ENCODE results near the gene NTNG1. TPM values are rescaled to one million over a fixed set of nuclear protein-coding genes. Genes with fewer than 3 reads are reported as not detected.

The NTNG1 gene
- total RNA-seq, 1 donor from 2014 or later, result 5.7 TPM

DNA sequence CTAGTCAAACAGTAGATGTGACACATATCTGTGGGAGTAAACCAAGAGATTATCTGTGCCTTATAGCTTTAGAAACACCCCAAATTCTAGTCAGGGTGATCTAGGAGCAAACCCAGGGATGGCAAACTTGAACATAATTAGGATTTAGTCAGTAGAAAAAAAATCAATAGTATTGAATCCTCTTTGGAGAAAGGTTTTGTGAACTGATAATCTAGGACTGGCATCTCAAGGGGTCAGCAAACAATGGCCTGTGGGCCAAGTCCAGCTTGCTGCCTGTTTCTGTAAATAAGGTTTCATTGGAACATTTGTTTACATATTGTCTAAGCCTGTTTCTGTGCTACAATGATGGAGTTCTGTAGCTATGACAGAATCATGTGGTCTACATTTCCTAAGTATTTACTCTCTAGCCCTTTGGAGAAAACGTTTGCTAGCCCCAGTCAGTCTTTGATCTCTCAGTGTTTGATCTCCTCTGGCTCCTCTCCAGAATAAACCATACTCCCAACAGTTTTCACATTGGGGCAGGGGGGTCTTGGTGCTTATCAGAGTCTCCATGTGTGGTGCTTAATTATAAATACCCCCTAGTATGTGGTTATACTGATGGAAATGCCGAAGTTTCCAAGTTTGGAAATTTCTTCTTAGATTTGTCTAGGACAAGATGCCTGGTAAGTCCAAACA lies 385.8 kb downstream of the NTNG1 start:
- Mint-ChIP-seq H3K27me3 (no peaks in the 10 kb centered on the region), H3K4me1 (peaks cover 4% of the 10 kb centered on the region), H3K27ac (no peak overlapping the region), H3K9me3 (no peaks in the 10 kb centered on the region), H3K36me3 (ENCODE audit: low read depth) (no peaks in the 10 kb centered on the region), H3K4me3 (no peak overlapping the region)
- ATAC-seq (ENCODE audit: low read depth) (no peak), DNase-seq (no peak)
- intact Hi-C loops (cut with micrococcal nuclease), result no loop called here
- CTCF ChIA-PET, result interaction anchor here (0.5 to 6.5 kb wide), 6 partner anchors 11 to 1558 kb away, joined by 3 to 147 read pairs (median 4); no protein-coding TSS in a partner anchor
- POLR2A ChIA-PET, result no interaction called here
- TF ChIP-seq, protein P1, sequence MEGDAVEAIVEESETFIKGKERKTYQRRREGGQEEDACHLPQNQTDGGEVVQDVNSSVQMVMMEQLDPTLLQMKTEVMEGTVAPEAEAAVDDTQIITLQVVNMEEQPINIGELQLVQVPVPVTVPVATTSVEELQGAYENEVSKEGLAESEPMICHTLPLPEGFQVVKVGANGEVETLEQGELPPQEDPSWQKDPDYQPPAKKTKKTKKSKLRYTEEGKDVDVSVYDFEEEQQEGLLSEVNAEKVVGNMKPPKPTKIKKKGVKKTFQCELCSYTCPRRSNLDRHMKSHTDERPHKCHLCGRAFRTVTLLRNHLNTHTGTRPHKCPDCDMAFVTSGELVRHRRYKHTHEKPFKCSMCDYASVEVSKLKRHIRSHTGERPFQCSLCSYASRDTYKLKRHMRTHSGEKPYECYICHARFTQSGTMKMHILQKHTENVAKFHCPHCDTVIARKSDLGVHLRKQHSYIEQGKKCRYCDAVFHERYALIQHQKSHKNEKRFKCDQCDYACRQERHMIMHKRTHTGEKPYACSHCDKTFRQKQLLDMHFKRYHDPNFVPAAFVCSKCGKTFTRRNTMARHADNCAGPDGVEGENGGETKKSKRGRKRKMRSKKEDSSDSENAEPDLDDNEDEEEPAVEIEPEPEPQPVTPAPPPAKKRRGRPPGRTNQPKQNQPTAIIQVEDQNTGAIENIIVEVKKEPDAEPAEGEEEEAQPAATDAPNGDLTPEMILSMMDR (IDR thresholded peaks at IDR 0.05), result no peak

DNA sequence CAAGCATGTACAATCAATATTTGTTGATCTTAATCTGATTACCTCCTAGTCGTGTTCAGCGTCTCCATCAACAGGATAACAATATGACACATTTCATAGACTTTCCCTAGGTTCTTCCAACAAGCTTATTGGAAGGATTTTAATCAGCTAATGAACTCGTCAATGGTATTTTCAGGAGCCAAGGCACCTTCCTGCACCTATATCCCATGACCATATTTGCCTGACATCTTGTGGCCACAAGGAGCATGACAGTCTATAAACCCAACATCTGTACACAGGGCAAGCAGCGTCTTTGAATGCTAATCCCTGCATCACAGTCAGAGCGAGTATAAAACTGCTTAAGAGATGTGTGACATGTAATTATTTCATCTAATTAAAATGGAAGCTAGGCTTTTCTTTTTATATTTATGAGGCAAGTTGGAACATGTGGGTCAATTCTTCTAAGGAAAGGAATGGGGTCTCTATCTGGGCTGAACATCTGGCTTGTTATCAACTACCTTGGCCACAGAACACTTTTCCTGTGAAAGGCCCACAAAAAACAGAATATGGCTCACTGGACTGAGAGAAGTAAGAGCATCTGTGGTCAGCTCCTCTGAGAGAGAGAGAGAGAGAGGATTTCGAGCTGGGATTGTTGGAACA lies 388.8 kb downstream of the NTNG1 start:
- ChIA-PET POLR2A (no interaction called here), CTCF (interaction anchor here (0.7 to 6.5 kb wide), 42 partner anchors 9 to 598 kb away, joined by 3 to 147 read pairs (median 4); no protein-coding TSS in a partner anchor)
- peaks cover 4% of the 10 kb centered on the region for H3K4me1 Mint-ChIP-seq
- H3K27me3 Mint-ChIP-seq, result no peaks in the 10 kb centered on the region
- H3K27ac Mint-ChIP-seq, result no peak overlapping the region
- intact Hi-C loops (cut with micrococcal nuclease), result loop anchor here (1.0 to 2.0 kb wide), 9 partner anchors 49 to 1507 kb away; partner anchors contain the start of gene NTNG1
- peak; percentile 95 for ATAC-seq (ENCODE audit: low read depth)
- DNase-seq, result no peak
- H3K36me3 Mint-ChIP-seq (ENCODE audit: low read depth), result no peaks in the 10 kb centered on the region
- TF ChIP-seq, protein P1 (IDR thresholded peaks at IDR 0.05), result peak; percentile 25
- no peak overlapping the region for H3K4me3 Mint-ChIP-seq
- H3K9me3 Mint-ChIP-seq, result no peaks in the 10 kb centered on the region

DNA sequence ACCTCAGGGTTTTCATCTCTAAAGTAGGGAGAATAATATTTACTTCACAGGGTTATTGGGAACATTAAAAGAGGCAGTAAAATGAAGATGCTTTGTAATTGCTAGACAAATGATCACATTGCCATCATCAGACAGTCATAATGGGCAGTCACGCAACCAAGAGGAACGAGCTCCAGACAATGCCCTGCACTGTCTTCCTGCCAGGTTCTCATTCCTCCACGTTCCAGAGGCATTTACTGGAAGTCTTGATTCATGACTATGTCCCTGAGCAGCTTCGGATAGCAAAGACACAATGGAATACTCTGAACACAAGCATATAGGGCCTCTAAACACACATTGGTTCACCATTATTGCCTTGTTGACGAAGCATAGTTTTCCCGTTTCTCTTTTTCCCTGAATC lies 389.7 kb downstream of the NTNG1 start:
- Mint-ChIP-seq H3K27me3 (no peaks in the 10 kb centered on the region), H3K27ac (no peak overlapping the region), H3K4me1 (peaks cover 4% of the 10 kb centered on the region), H3K9me3 (no peaks in the 10 kb centered on the region), H3K4me3 (no peak overlapping the region), H3K36me3 (ENCODE audit: low read depth) (no peaks in the 10 kb centered on the region)
- ChIA-PET CTCF (interaction anchor here (0.7 to 6.5 kb wide), 11 partner anchors 12 to 483 kb away, joined by 3 to 147 read pairs (median 6); no protein-coding TSS in a partner anchor), POLR2A (no interaction called here)
- DNase-seq (no peak), ATAC-seq (ENCODE audit: low read depth) (no peak)
- TF ChIP-seq, protein P1 (IDR thresholded peaks at IDR 0.05), result no peak
- intact Hi-C loops (cut with micrococcal nuclease), result no loop called here

DNA sequence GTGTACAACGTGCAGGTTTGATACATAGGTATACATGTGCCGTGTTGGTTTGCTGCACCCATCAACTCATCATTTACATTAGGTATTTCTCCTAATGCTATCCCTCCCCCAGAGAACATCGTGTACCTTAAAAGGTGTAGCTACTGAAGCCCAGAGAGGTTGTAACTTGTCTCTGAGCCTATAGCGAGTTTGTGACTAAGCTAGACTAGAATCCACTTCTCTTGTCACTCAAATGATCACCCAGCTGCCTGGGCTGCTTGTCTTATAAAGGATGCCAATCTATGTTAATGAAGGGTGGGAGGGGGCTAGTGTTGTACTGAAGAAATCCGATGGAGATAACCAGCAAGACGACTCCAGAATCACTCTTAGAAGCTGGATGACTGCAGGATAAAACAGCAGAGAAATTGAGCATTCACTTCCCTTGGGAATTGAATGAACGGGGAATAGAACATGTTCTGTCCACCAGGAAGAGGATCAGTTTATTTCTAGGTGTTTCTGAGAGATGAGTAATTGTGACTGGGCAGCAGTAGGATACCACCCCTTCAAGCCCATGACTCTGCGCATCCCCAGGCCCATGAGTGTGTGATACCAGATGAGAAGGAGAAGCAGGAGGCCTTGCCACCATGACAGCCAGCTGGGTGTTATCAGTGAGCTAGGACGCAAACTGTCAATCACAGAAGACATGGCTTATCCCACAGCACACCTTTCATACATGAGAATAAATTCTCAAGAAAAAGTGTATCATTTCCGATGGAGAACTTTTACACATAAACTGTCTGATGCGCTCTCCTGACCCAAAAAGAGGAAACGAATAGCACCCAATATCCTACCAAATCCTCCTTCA lies 390.4 kb downstream of the NTNG1 start:
- no peak overlapping the region for H3K27ac Mint-ChIP-seq
- DNase-seq (no peak), ATAC-seq (ENCODE audit: low read depth) (no peak)
- no peaks in the 10 kb centered on the region for H3K9me3 Mint-ChIP-seq
- H3K36me3 Mint-ChIP-seq (ENCODE audit: low read depth), result no peaks in the 10 kb centered on the region
- no peaks in the 10 kb centered on the region for H3K27me3 Mint-ChIP-seq
- intact Hi-C loops (cut with micrococcal nuclease), result no loop called here
- ChIA-PET POLR2A (no interaction called here), CTCF (interaction anchor here (0.6 to 6.5 kb wide), 6 partner anchors 101 to 737 kb away, joined by 3 to 147 read pairs (median 6); no protein-coding TSS in a partner anchor)
- peaks cover 4% of the 10 kb centered on the region for H3K4me1 Mint-ChIP-seq
- TF ChIP-seq, protein P1 (IDR thresholded peaks at IDR 0.05), result no peak
- no peak overlapping the region for H3K4me3 Mint-ChIP-seq

All from activated B cell treated with CpG ODN at 0.5 μM for 24 hours (primary cell).